ENCODE measurements around the gene CBARP. TPM values are rescaled to one million over a fixed set of nuclear protein-coding genes. Genes with fewer than 3 reads are reported as not detected.
A peak's percentile ranks its signal among the peaks of the same experiment; 100 is the strongest.

The CBARP gene
- total and polyA plus RNA-seq, 9 of the 15 experiments (the other 6 are each of a cell fraction or from before 2014, with no cell fraction given): 0.03 to 8.9 (median 1.2) TPM; not detected in 1

GRCh38 chr19:1259206-1259875, 21.5 kb upstream of the CBARP start (continued):
- TF ChIP-seq, protein P1, sequence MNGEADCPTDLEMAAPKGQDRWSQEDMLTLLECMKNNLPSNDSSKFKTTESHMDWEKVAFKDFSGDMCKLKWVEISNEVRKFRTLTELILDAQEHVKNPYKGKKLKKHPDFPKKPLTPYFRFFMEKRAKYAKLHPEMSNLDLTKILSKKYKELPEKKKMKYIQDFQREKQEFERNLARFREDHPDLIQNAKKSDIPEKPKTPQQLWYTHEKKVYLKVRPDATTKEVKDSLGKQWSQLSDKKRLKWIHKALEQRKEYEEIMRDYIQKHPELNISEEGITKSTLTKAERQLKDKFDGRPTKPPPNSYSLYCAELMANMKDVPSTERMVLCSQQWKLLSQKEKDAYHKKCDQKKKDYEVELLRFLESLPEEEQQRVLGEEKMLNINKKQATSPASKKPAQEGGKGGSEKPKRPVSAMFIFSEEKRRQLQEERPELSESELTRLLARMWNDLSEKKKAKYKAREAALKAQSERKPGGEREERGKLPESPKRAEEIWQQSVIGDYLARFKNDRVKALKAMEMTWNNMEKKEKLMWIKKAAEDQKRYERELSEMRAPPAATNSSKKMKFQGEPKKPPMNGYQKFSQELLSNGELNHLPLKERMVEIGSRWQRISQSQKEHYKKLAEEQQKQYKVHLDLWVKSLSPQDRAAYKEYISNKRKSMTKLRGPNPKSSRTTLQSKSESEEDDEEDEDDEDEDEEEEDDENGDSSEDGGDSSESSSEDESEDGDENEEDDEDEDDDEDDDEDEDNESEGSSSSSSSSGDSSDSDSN (IDR thresholded peaks at IDR 0.05; ENCODE audit: borderline replicate concordance in 1 of 2, low read depth in 2 of 2, low read length in 2 of 2): no peak
- no peak for TF ChIP-seq ZNF75A (CRISPR knock-in tag; IDR thresholded peaks at IDR 0.05)
- 0 out of 2 replicates have a peak, but pooled peaks have one; percentile 40 for TF ChIP-seq GABPB1 (CRISPR knock-in tag; IDR thresholded peaks at IDR 0.05)
- TF ChIP-seq TAF9B (IDR thresholded peaks at IDR 0.05; ENCODE audit: partially characterized antibody): no peak
- TF ChIP-seq SMC3 (conservative IDR thresholded peaks at IDR 0.05; ENCODE audit: insufficient read depth, low read depth, low read length): no peak
- TF ChIP-seq BRF2 (IDR thresholded peaks at IDR 0.05; ENCODE audit: borderline replicate concordance, insufficient read depth, insufficient read length): no peak
- no peak for TF ChIP-seq FOSL1 (tag; conservative IDR thresholded peaks at IDR 0.05)
- TF ChIP-seq NELFE (IDR thresholded peaks at IDR 0.05; ENCODE audit: insufficient read depth, insufficient read length): no peak
- TF ChIP-seq CBX3 (IDR thresholded peaks at IDR 0.05; ENCODE audit: borderline replicate concordance in 1 of 2, low read length in 2 of 2): no peak
- no peak for TF ChIP-seq BHLHE40 (IDR thresholded peaks at IDR 0.05; ENCODE audit: low read length)
- TF ChIP-seq PHTF2 (CRISPR knock-in tag; IDR thresholded peaks at IDR 0.05): no peak
- TF ChIP-seq ZNF174 (CRISPR knock-in tag; IDR thresholded peaks at IDR 0.05): no peak
- TF ChIP-seq MECOM (CRISPR knock-in tag; IDR thresholded peaks at IDR 0.05): no peak
- TF ChIP-seq, protein P2, sequence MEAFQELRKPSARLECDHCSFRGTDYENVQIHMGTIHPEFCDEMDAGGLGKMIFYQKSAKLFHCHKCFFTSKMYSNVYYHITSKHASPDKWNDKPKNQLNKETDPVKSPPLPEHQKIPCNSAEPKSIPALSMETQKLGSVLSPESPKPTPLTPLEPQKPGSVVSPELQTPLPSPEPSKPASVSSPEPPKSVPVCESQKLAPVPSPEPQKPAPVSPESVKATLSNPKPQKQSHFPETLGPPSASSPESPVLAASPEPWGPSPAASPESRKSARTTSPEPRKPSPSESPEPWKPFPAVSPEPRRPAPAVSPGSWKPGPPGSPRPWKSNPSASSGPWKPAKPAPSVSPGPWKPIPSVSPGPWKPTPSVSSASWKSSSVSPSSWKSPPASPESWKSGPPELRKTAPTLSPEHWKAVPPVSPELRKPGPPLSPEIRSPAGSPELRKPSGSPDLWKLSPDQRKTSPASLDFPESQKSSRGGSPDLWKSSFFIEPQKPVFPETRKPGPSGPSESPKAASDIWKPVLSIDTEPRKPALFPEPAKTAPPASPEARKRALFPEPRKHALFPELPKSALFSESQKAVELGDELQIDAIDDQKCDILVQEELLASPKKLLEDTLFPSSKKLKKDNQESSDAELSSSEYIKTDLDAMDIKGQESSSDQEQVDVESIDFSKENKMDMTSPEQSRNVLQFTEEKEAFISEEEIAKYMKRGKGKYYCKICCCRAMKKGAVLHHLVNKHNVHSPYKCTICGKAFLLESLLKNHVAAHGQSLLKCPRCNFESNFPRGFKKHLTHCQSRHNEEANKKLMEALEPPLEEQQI (IDR thresholded peaks at IDR 0.05): no peak
- TF ChIP-seq ZNF23 (CRISPR knock-in tag; IDR thresholded peaks at IDR 0.05): no peak
- TF ChIP-seq, protein P3, sequence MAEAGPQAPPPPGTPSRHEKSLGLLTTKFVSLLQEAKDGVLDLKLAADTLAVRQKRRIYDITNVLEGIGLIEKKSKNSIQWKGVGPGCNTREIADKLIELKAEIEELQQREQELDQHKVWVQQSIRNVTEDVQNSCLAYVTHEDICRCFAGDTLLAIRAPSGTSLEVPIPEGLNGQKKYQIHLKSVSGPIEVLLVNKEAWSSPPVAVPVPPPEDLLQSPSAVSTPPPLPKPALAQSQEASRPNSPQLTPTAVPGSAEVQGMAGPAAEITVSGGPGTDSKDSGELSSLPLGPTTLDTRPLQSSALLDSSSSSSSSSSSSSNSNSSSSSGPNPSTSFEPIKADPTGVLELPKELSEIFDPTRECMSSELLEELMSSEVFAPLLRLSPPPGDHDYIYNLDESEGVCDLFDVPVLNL (CRISPR knock-in tag; IDR thresholded peaks at IDR 0.05; ENCODE audit: low read depth): no peak
- TF ChIP-seq MEF2D (tag; conservative IDR thresholded peaks at IDR 0.05; ENCODE audit: low read depth): no peak
- TF ChIP-seq GTF2B (IDR thresholded peaks at IDR 0.05; ENCODE audit: extremely low read depth, insufficient read length): no peak
- TF ChIP-seq ZNF707 (CRISPR knock-in tag; conservative IDR thresholded peaks at IDR 0.05): no peak
- no peak for TF ChIP-seq RBM34 (IDR thresholded peaks at IDR 0.05; ENCODE audit: borderline replicate concordance, insufficient read depth, low read length)
- no peak for TF ChIP-seq PHB2 (IDR thresholded peaks at IDR 0.05; ENCODE audit: low read depth)

All from K562 (cell line).